H1 (cell line): Measurements from ENCODE around the gene EFHB. TPM values are rescaled to one million over a fixed set of nuclear protein-coding genes. Genes with fewer than 3 reads are reported as not detected.

Experiments
- CEBPB ChIP-seq: IDR thresholded peaks from 2 replicates; pipeline ENCODE4 v1.6.1; 2012; ENCODE audit warnings: low read depth, low read length
- CHD1 ChIP-seq: IDR thresholded peaks from 2 replicates; pipeline ENCODE4 v1.6.1; 2012; ENCODE audit warnings: low read depth, low read length, improper control_type of control experiment
- FOSL1 ChIP-seq: IDR thresholded peaks from 2 replicates; pipeline ENCODE4 v1.6.1; 2011; ENCODE audit warnings: mild to moderate bottlenecking, low read depth, low read length, moderate library complexity; ENCODE audit not compliant: insufficient read depth
- SIN3A ChIP-seq, 2 experiments: IDR thresholded peaks in 1 of 2; conservative IDR thresholded peaks in 1 of 2; 2 replicates each; pipeline ENCODE4 v1.6.1; 2011 to 2012; ENCODE audit warnings: low read length in 2 of 2, improper control_type of control experiment in 1 of 2, low read depth in 1 of 2, mild to moderate bottlenecking in 1 of 2
- SP4 ChIP-seq: IDR thresholded peaks from 2 replicates; pipeline ENCODE4 v1.6.1; 2012; ENCODE audit warnings: low read length, inconsistent platforms
- SRF ChIP-seq: IDR thresholded peaks from 2 replicates; pipeline ENCODE4 v1.6.1; 2011; ENCODE audit warnings: mild to moderate bottlenecking, low read depth, low read length, moderate library complexity
- TCF12 ChIP-seq: IDR thresholded peaks from 2 replicates; pipeline ENCODE4 v1.6.1; 2011; ENCODE audit warnings: low read depth, mild to moderate bottlenecking, low read length
- polyA plus RNA-seq, 7 experiments: library from polyadenylated mRNA; depleted of rRNA in 3 of 7; stranded (reverse) in 5 of 7; unstranded in 2 of 7; fragments of >200 nt in 5 of 7; fragments of 200-250 nt in 2 of 7; gene quantifications; 1 replicate in 5 of 7; 2 replicates in 1 of 7; 4 replicates in 1 of 7; pipeline versions ENCODE4 v1.2.1 to v1.2.3, GENCODE V29; 2011 to 2013; ENCODE audit warnings: missing spikeins in 2 of 7, mixed read lengths in 2 of 7
- total RNA-seq: library from RNA; stranded (reverse); fragmentation: NEBNext Ultra II Directional; extraction: Animal tissue kit (Norgen Biotek cat#: 25700); gene quantifications from 2 replicates; pipeline ENCODE4 v1.2.1, GENCODE V29; 2021
- TF ChIP-seq, protein P1 (sequence below): IDR thresholded peaks from 2 replicates; pipeline ENCODE4 v1.6.1; 2011; ENCODE audit warnings: low read length, improper control_type of control experiment

The EFHB gene
- total and polyA plus RNA-seq, 2 of the 8 experiments (the other 6 are each of a cell fraction or from before 2014, with no cell fraction given) = 0.12 to 1.3 TPM

DNA sequence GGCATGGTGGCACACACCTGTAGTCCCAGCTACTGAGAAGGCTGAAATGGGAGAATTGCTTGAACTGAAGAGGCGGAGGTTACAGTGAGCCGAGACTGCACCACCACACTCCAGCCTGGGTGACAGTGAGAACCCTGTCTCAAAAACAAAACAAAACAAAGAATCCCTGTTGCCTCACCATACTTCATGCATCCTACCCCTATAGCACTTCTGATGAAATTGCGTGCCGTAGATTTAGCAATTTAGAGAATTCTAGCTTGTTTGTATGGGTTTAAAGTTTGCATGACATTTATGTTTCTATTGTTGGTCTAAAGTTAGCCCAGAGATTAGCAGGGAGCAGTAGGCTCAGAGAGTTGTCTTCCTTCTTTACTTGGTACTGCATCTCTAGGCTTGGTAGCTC is 20.7 kb upstream of the EFHB start (continued):
- TF ChIP-seq, protein P1, sequence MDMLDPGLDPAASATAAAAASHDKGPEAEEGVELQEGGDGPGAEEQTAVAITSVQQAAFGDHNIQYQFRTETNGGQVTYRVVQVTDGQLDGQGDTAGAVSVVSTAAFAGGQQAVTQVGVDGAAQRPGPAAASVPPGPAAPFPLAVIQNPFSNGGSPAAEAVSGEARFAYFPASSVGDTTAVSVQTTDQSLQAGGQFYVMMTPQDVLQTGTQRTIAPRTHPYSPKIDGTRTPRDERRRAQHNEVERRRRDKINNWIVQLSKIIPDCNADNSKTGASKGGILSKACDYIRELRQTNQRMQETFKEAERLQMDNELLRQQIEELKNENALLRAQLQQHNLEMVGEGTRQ = no peak
- no peak for TF ChIP-seq TCF12
- TF ChIP-seq SP4 = no peak
- no peak for TF ChIP-seq FOSL1
- TF ChIP-seq CHD1 = no peak
- no peak for TF ChIP-seq SRF
- TF ChIP-seq SIN3A (conservative IDR thresholded peaks at IDR 0.05 in 1 of 2, IDR thresholded peaks at IDR 0.05 in 1 of 2; ENCODE audit: low read depth in 1 of 2, low read length in 2 of 2) = no peak
- TF ChIP-seq CEBPB = no peak
